ENCODE results near the gene CHCHD3. TPM values are rescaled to one million over a fixed set of nuclear protein-coding genes. Genes with fewer than 3 reads are reported as not detected.

The CHCHD3 gene
- total RNA-seq, 2 experiments from 2014 or later, result 21.6 to 21.7 TPM

DNA sequence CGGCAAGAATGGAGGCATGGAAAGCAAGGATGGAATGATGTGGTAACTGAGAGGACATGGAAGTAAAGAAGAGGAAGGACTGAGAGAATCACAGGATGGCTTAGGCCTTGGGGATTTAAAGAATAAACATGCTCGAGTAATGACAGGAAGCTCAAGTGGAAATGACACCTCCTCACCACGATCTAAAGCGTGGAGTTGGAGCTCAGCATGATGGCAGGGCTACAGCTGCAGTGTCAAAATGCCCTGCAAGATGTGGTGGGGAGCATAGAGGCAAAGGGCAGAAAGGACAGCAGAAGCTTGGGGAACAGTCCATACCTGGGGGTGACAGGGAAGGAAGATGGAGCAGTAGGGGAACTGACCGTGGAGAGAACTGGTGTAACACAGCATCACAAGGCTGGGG lies 276.1 kb downstream of the CHCHD3 start:
- Histone ChIP-seq H3K4me1 (ENCODE audit: insufficient read depth, low read length) (no peaks in the 10 kb centered on the region), H3K27me3 (ENCODE audit: control insufficient read depth in 1 of 2, insufficient read depth in 2 of 2, low read length in 2 of 2) (no peaks in the 10 kb centered on the region), H3K27ac (ENCODE audit: low read depth in 1 of 2, low read length in 2 of 2) (no peak overlapping the region), H3K36me3 (ENCODE audit: insufficient read depth, low read length) (no peaks in the 10 kb centered on the region), H3K9me3 (ENCODE audit: control insufficient read depth in 1 of 2, insufficient read depth in 1 of 2, low read length in 2 of 2) (no peaks in the 10 kb centered on the region), H3K4me3 (ENCODE audit: low read length) (no peak overlapping the region)
- Mint-ChIP-seq H3K27me3 (no peaks in the 10 kb centered on the region), H3K4me1 (ENCODE audit: low read depth) (peaks cover 1% of the 10 kb centered on the region), H3K27ac (no peak overlapping the region), H3K4me3 (no peak overlapping the region), H3K9me3 (no peaks in the 10 kb centered on the region), H3K36me3 (ENCODE audit: low read depth) (no peaks in the 10 kb centered on the region)
- intact Hi-C loops (cut with DNase I, micrococcal nuclease), result no loop called here
- TF ChIP-seq, protein P1, sequence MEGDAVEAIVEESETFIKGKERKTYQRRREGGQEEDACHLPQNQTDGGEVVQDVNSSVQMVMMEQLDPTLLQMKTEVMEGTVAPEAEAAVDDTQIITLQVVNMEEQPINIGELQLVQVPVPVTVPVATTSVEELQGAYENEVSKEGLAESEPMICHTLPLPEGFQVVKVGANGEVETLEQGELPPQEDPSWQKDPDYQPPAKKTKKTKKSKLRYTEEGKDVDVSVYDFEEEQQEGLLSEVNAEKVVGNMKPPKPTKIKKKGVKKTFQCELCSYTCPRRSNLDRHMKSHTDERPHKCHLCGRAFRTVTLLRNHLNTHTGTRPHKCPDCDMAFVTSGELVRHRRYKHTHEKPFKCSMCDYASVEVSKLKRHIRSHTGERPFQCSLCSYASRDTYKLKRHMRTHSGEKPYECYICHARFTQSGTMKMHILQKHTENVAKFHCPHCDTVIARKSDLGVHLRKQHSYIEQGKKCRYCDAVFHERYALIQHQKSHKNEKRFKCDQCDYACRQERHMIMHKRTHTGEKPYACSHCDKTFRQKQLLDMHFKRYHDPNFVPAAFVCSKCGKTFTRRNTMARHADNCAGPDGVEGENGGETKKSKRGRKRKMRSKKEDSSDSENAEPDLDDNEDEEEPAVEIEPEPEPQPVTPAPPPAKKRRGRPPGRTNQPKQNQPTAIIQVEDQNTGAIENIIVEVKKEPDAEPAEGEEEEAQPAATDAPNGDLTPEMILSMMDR (IDR thresholded peaks at IDR 0.05), result no peak
- POLR2A ChIA-PET, result no interaction called here
- CTCF ChIA-PET, result no interaction called here
- DNase-seq, result peak in 1 of 14 experiments; percentile 9
- no peak for ATAC-seq (ENCODE audit: poor library complexity)

DNA sequence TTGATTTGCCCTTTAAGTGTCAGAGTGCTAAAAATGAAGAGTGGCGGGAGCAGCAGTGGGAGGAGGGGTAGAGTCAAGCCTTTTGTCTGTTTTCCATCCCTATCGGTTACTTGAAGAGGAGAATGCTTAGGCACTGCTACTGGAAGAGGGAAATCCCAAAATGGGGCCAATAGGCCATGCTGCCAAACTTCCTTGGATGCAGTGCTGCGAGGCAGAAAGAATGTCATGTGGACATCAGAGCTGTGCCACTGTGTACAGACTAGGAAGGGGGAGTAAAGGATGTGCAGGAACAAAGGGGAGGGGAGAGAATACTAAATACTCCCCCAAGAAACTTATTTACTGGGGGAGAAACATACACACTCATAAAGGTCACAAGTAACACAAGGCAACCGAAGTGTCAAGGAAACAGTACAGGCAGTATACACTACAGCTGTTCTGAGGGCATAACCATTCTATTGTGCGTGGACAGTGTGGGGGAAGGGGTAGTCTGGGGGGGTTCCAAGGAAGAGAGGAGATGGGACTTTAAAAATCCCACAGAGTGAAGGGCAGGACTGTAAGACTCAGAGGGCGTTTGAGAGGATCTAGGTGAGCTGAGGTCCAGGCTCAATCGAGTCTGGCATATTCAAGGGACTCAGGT lies 276.9 kb downstream of the CHCHD3 start:
- Histone ChIP-seq H3K4me1 (ENCODE audit: insufficient read depth, low read length) (no peaks in the 10 kb centered on the region), H3K9me3 (ENCODE audit: control insufficient read depth in 1 of 2, insufficient read depth in 1 of 2, low read length in 2 of 2) (no peaks in the 10 kb centered on the region), H3K27ac (ENCODE audit: low read depth in 1 of 2, low read length in 2 of 2) (no peak overlapping the region), H3K27me3 (ENCODE audit: control insufficient read depth in 1 of 2, insufficient read depth in 2 of 2, low read length in 2 of 2) (no peaks in the 10 kb centered on the region), H3K4me3 (ENCODE audit: low read length) (no peak overlapping the region), H3K36me3 (ENCODE audit: insufficient read depth, low read length) (no peaks in the 10 kb centered on the region)
- Mint-ChIP-seq H3K36me3 (ENCODE audit: low read depth) (no peaks in the 10 kb centered on the region), H3K4me1 (ENCODE audit: low read depth) (peaks cover 9% of the 10 kb centered on the region), H3K27ac (no peak overlapping the region), H3K27me3 (no peaks in the 10 kb centered on the region), H3K9me3 (no peaks in the 10 kb centered on the region), H3K4me3 (no peak overlapping the region)
- POLR2A ChIA-PET, result no interaction called here
- ATAC-seq (ENCODE audit: poor library complexity) (no peak), DNase-seq (no peak)
- CTCF ChIA-PET, result no interaction called here
- TF ChIP-seq, protein P1 (IDR thresholded peaks at IDR 0.05), result no peak
- intact Hi-C loops (cut with DNase I, micrococcal nuclease), result no loop called here

DNA sequence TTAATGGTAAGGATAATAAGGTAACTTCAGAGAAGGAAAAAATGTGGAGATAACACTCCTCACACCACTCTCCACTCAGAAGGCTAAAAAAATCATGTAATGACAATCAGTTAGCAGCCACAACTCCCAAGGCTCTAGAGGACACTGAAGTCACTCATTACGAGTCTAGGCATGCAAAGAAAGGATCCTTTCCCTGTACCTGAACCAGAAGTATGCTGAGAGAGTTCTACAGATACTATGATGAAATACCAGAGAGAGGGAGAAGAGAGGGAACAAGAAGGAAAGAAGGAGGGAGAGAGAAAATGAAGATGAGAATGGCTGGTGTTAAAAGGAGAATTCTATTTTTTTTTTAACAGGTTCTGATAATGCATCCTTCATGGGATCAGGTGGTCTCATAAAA lies 281.4 kb downstream of the CHCHD3 start:
- CTCF ChIA-PET, result no interaction called here
- peaks cover 19% of the 10 kb centered on the region for H3K4me1 Mint-ChIP-seq (ENCODE audit: low read depth)

More for the DNA sequence above, 281.4 kb downstream of the CHCHD3 start:
- POLR2A ChIA-PET, result no interaction called here
- H3K27me3 ChIP-seq (ENCODE audit: control insufficient read depth in 1 of 2, insufficient read depth in 2 of 2, low read length in 2 of 2), result no peaks in the 10 kb centered on the region
- no peaks in the 10 kb centered on the region for H3K4me1 ChIP-seq (ENCODE audit: insufficient read depth, low read length)
- H3K27ac ChIP-seq (ENCODE audit: low read depth in 1 of 2, low read length in 2 of 2), result no peak overlapping the region
- intact Hi-C loops (cut with DNase I, micrococcal nuclease), result no loop called here
- no peaks in the 10 kb centered on the region for H3K27me3 Mint-ChIP-seq
- no peak overlapping the region for H3K4me3 ChIP-seq (ENCODE audit: low read length)
- no peaks in the 10 kb centered on the region for H3K9me3 ChIP-seq (ENCODE audit: control insufficient read depth in 1 of 2, insufficient read depth in 1 of 2, low read length in 2 of 2)
- no peaks in the 10 kb centered on the region for H3K9me3 Mint-ChIP-seq
- no peak overlapping the region for H3K4me3 Mint-ChIP-seq
- H3K36me3 ChIP-seq (ENCODE audit: insufficient read depth, low read length), result no peaks in the 10 kb centered on the region
- no peak for ATAC-seq (ENCODE audit: poor library complexity)
- H3K36me3 Mint-ChIP-seq (ENCODE audit: low read depth), result peaks cover 19% of the 10 kb centered on the region
- TF ChIP-seq, protein P1 (IDR thresholded peaks at IDR 0.05), result no peak
- DNase-seq, result no peak
- no peak overlapping the region for H3K27ac Mint-ChIP-seq
